ENCODE results near the gene UPP1.

The UPP1 gene

DNA sequence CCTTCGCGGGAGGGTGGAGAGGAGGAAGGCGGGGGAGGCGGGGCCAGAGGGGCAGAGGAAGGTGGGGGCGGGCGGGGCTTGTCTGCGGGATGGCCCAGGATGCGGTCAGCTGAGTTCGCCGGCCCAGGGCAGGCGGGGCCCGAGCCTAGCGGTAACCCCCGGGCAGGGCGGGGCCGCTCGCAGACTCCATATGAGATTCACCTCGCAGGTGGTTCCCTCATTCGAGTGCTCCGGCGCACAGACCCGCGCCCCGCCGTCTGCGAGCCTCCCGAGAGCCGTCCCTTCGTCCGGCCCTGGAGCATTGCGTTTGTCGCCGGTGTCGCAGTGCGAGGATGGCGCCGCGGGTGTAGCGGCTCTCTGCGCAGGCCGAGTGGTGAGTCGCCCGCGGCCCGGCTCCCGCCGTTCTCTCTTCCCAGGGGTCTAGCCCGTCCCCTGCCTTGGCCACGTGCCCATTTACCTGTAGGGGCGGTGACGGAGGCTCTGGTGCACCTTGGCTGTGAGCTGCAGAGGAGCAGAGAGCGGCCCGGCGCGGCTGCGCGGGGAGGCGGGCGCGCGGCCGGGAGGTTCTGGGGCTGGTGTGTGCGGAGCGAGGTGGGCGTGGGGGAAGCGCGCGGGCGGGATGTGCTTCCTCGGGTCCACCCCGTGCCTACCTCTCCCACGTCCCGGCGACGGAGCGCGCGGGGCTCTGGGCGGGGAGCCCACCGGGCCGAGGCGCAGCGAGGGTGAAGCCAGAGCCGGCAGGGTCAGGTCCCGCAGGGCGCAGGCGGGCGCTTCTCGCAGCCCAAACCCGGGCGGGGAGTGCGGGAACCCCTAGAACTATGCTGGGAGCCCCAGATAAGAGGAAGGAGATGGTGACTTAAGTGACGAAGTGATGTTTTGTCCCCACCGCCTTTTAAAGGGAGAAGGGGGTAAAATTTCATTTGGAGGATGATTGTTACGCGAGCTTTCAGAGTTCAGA lies at the start of gene UPP1:
Gene UPP1 (plus strand): TSS at position 220 of the 958 bp plus-strand sequence. CDS start 5,519 bp downstream, outside the sequence.
- H3K79me2 ChIP-seq (ENCODE audit: insufficient read depth, low read depth): no peaks in the 10 kb centered on the region
- no peaks in the 10 kb centered on the region for H3K27me3 ChIP-seq (ENCODE audit: insufficient read depth, low read depth)
- no peak within 1 kb of the TSS for H3K4me3 ChIP-seq (IDR thresholded peaks at IDR 0.05; ENCODE audit: insufficient read depth, low read depth, low read length)
- no peaks in the 10 kb centered on the region for H3K36me3 ChIP-seq (ENCODE audit: insufficient read depth)
- H2AFZ ChIP-seq (ENCODE audit: low read depth): peak within 1 kb of the TSS; percentile 97
- H4K20me1 ChIP-seq (ENCODE audit: insufficient read depth): no peaks in the 10 kb centered on the region
- H3K27ac ChIP-seq: peak within 1 kb of the TSS; percentile 100
- H3K9ac ChIP-seq: peak within 1 kb of the TSS; percentile 96
- TF ChIP-seq, protein P1, sequence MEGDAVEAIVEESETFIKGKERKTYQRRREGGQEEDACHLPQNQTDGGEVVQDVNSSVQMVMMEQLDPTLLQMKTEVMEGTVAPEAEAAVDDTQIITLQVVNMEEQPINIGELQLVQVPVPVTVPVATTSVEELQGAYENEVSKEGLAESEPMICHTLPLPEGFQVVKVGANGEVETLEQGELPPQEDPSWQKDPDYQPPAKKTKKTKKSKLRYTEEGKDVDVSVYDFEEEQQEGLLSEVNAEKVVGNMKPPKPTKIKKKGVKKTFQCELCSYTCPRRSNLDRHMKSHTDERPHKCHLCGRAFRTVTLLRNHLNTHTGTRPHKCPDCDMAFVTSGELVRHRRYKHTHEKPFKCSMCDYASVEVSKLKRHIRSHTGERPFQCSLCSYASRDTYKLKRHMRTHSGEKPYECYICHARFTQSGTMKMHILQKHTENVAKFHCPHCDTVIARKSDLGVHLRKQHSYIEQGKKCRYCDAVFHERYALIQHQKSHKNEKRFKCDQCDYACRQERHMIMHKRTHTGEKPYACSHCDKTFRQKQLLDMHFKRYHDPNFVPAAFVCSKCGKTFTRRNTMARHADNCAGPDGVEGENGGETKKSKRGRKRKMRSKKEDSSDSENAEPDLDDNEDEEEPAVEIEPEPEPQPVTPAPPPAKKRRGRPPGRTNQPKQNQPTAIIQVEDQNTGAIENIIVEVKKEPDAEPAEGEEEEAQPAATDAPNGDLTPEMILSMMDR (conservative IDR thresholded peaks at IDR 0.05; ENCODE audit: low read depth, low read length): no peak
- peaks cover 50% of the 10 kb centered on the region for H3K4me1 ChIP-seq (ENCODE audit: low read depth, poor library complexity, severe bottlenecking)
- peak within 1 kb of the TSS; percentile 86 for H3K4me2 ChIP-seq

DNA sequence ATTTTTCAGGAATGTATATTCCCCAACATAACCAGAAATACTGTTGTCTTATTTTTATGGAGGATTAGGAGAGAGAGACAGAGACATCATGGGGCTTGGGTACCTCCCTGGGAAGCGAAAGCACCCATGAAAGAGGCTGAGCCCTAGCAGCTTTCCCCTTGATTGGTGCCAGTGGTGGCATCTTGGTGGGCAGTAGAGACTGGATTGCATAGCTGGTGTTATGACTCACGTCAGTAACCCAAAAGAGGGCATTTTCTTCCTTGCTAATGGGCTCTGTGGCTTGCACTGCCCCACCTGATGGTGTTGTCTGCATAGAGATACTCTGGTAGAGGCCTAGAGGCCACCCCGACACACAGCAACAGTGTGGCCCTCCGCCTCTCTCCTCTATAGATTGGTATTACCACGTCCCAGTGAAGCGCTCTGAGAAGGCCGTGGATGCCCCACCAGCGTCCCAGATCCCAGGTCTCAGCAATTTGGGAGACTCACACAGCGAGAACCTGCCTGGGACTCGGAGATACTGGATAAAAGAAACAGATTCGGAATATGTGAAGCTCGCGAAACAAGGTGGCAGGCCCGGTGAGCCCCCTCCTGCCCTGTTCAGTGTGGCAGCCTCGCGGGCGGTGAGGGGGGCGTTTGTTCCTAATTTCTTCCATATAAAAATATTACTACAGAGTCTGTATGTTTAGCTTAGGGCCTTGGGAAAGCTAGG lies 48.0 kb upstream of the UPP1 start:
- Histone ChIP-seq H3K4me3 (IDR thresholded peaks at IDR 0.05; ENCODE audit: insufficient read depth, low read depth, low read length) (no peak overlapping the region), H3K79me2 (ENCODE audit: insufficient read depth, low read depth) (no peaks in the 10 kb centered on the region), H3K4me2 (no peak overlapping the region), H3K4me1 (ENCODE audit: low read depth, poor library complexity, severe bottlenecking) (no peaks in the 10 kb centered on the region), H3K36me3 (ENCODE audit: insufficient read depth) (no peaks in the 10 kb centered on the region), H4K20me1 (ENCODE audit: insufficient read depth) (no peaks in the 10 kb centered on the region), H3K27me3 (ENCODE audit: insufficient read depth, low read depth) (no peaks in the 10 kb centered on the region), H3K27ac (no peak overlapping the region), H2AFZ (ENCODE audit: low read depth) (no peak overlapping the region), H3K9ac (no peak overlapping the region)
- TF ChIP-seq, protein P1 (conservative IDR thresholded peaks at IDR 0.05; ENCODE audit: low read depth, low read length): no peak

DNA sequence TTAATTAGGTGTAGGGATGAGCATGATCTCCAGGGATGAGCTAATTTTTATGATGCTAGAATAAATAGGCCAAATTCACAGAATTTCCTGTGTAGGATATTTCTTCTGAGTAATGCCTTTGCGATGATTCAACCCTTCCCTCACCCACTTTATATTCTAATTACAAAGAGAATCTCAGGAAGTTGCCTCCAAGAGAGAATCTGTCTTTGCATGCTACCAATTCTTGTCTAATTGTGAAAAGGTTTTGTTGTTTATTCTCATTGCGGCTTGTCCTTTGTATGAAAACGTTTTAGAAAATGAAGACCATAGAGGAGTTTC lies 47.5 kb upstream of the UPP1 start:
- no peaks in the 10 kb centered on the region for H3K4me1 ChIP-seq (ENCODE audit: low read depth, poor library complexity, severe bottlenecking)
- H3K4me2 ChIP-seq: no peak overlapping the region

DNA sequence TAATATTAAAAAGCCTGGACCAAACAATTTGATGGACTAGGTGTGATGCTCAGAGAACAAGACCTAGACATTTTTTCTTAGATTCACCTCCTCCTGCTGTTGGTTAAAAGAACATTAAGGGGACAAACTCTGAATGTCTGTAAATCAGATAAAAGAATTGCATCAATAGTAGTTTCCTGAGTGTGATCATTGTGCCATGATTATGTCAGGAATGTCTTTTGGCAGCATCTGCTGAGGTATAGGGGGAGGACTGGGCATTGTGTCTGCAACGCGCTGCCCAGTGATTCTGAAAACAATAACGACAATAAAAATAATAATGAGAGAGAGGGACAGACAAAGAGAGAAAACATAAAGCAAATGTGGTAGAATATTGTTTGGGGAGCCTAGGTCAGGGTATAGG lies 46.8 kb upstream of the UPP1 start:
- Histone ChIP-seq H3K36me3 (ENCODE audit: insufficient read depth) (no peaks in the 10 kb centered on the region), H2AFZ (ENCODE audit: low read depth) (no peak overlapping the region), H3K4me2 (no peak overlapping the region), H4K20me1 (ENCODE audit: insufficient read depth) (no peaks in the 10 kb centered on the region), H3K27me3 (ENCODE audit: insufficient read depth, low read depth) (no peaks in the 10 kb centered on the region), H3K9ac (no peak overlapping the region), H3K4me3 (IDR thresholded peaks at IDR 0.05; ENCODE audit: insufficient read depth, low read depth, low read length) (no peak overlapping the region), H3K27ac (no peak overlapping the region), H3K79me2 (ENCODE audit: insufficient read depth, low read depth) (no peaks in the 10 kb centered on the region), H3K4me1 (ENCODE audit: low read depth, poor library complexity, severe bottlenecking) (no peaks in the 10 kb centered on the region)
- TF ChIP-seq, protein P1 (conservative IDR thresholded peaks at IDR 0.05; ENCODE audit: low read depth, low read length): no peak

More for the DNA sequence above, 47.5 kb upstream of the UPP1 start:
- TF ChIP-seq, protein P1 (conservative IDR thresholded peaks at IDR 0.05; ENCODE audit: low read depth, low read length): no peak
- Histone ChIP-seq H3K27ac (no peak overlapping the region), H3K4me3 (IDR thresholded peaks at IDR 0.05; ENCODE audit: insufficient read depth, low read depth, low read length) (no peak overlapping the region), H3K36me3 (ENCODE audit: insufficient read depth) (no peaks in the 10 kb centered on the region), H3K9ac (no peak overlapping the region), H2AFZ (ENCODE audit: low read depth) (no peak overlapping the region), H3K79me2 (ENCODE audit: insufficient read depth, low read depth) (no peaks in the 10 kb centered on the region), H3K27me3 (ENCODE audit: insufficient read depth, low read depth) (no peaks in the 10 kb centered on the region), H4K20me1 (ENCODE audit: insufficient read depth) (no peaks in the 10 kb centered on the region)

Data from KMS-11 (cell line).